GM23338 (cell line): ENCODE data around the gene CKAP2. TPM values are rescaled to one million over a fixed set of nuclear protein-coding genes. Genes with fewer than 3 reads are reported as not detected.

Experiments used
- ATAC-seq: fragments of 200-7000 bp; cut with Tn5 transposase; 3 replicates; pipeline ENCODE4 v1.9.1; 2020
- DNase-seq: peaks from one replicate; pipeline ENCODE4 v3.0.0-alpha.2; 2015; ENCODE audit warnings: low spot score
- H2AFZ ChIP-seq: fragments of 200-600 bp; sonication (generic); 2 replicates; pipeline ENCODE4 v1.8.0; 2016; ENCODE audit warnings: antibody characterized with exemption, mild to moderate bottlenecking, moderate library complexity
- H3F3A ChIP-seq: fragments of 200-600 bp; sonication (generic); replicated peaks from 2 replicates; pipeline ENCODE4 v1.8.0; 2017; ENCODE audit warnings: antibody characterized with exemption, mixed run types, low read depth
- H3K27ac ChIP-seq: fragments of 200-600 bp; sonication (generic); 2 replicates; pipeline ENCODE4 v1.6.1; 2016; ENCODE audit warnings: low read depth
- H3K27me3 ChIP-seq: fragments of 200-600 bp; sonication (generic); 2 replicates; pipeline ENCODE4 v1.8.0; 2016; ENCODE audit warnings: mild to moderate bottlenecking, mixed run types, moderate library complexity; ENCODE audit not compliant: insufficient read depth
- H3K36me3 ChIP-seq: fragments of 200-600 bp; sonication (generic); 2 replicates; pipeline ENCODE4 v1.8.0; 2016; ENCODE audit warnings: mild to moderate bottlenecking; ENCODE audit not compliant: insufficient read depth
- H3K4me1 ChIP-seq: fragments of 200-600 bp; sonication (generic); 2 replicates; pipeline ENCODE4 v1.8.0; 2016; ENCODE audit warnings: mild to moderate bottlenecking, moderate library complexity; ENCODE audit not compliant: insufficient read depth
- H3K4me2 ChIP-seq: fragments of 200-600 bp; sonication (generic); 2 replicates; pipeline ENCODE4 v1.7.1; 2017; ENCODE audit warnings: mixed run types
- H3K4me3 ChIP-seq: fragments of 200-600 bp; sonication (generic); 2 replicates; pipeline ENCODE4 v1.6.1; 2016; ENCODE audit warnings: mixed run types
- H3K79me2 ChIP-seq: fragments of 200-600 bp; sonication (generic); replicated peaks from 2 replicates; pipeline ENCODE4 v1.8.0; 2017; ENCODE audit warnings: mild to moderate bottlenecking; ENCODE audit not compliant: insufficient read depth
- H3K9me2 ChIP-seq: fragments of 200-600 bp; sonication (generic); 2 replicates; pipeline ENCODE4 v1.8.0; 2017; ENCODE audit not compliant: insufficient read depth
- H4K20me1 ChIP-seq: fragments of 200-600 bp; sonication (generic); replicated peaks from 2 replicates; pipeline ENCODE4 v1.8.0; 2017; ENCODE audit warnings: mild to moderate bottlenecking; ENCODE audit not compliant: insufficient read depth
- H3K27ac Mint-ChIP-seq: 2 replicates; pipeline ENCODE4 v1.8.0; 2020; ENCODE audit warnings: inconsistent platforms, mild to moderate bottlenecking, moderate library complexity, mixed read lengths
- H3K27me3 Mint-ChIP-seq: 3 replicates; pipeline ENCODE4 v1.8.0; 2022; ENCODE audit warnings: low read depth, mild to moderate bottlenecking, moderate library complexity, mixed read lengths, inconsistent platforms; ENCODE audit not compliant: insufficient read depth, poor library complexity
- H3K36me3 Mint-ChIP-seq: 3 replicates; pipeline ENCODE4 v1.8.0; 2021; ENCODE audit warnings: low read depth, mild to moderate bottlenecking, inconsistent platforms, moderate library complexity, mixed read lengths
- H3K4me1 Mint-ChIP-seq: 3 replicates; pipeline ENCODE4 v1.8.0; 2020; ENCODE audit warnings: mild to moderate bottlenecking, inconsistent platforms, mixed read lengths
- H3K4me3 Mint-ChIP-seq: 3 replicates; pipeline ENCODE4 v1.8.0; 2021; ENCODE audit warnings: moderate library complexity, mild to moderate bottlenecking, inconsistent platforms, mixed read lengths
- H3K9me3 Mint-ChIP-seq: 3 replicates; pipeline ENCODE4 v1.8.0; 2020; ENCODE audit warnings: moderate library complexity, mild to moderate bottlenecking, inconsistent platforms, mixed read lengths
- CREB1 ChIP-seq: fragments of 250-450 bp; sonication (Bioruptor Pico); IDR thresholded peaks from 2 replicates; pipeline ENCODE4 v1.5.0; 2020; ENCODE audit warnings: low read depth, mild to moderate bottlenecking, moderate library complexity
- ETS1 ChIP-seq: IDR thresholded peaks from 2 replicates; pipeline ENCODE4 v1.6.1; 2016; ENCODE audit warnings: antibody characterized with exemption
- EZH2 ChIP-seq: fragments of 200-600 bp; sonication (generic); IDR thresholded peaks from one replicate; pipeline ENCODE4 v1.8.0; 2017; ENCODE audit warnings: antibody characterized with exemption, mild to moderate bottlenecking, low read depth; ENCODE audit not compliant: unreplicated experiment
- EZH2phosphoT487 ChIP-seq: fragments of 200-600 bp; sonication (generic); IDR thresholded peaks from one replicate; pipeline ENCODE4 v1.8.1; 2018; ENCODE audit warnings: antibody characterized with exemption; ENCODE audit not compliant: unreplicated experiment
- JUNB ChIP-seq: IDR thresholded peaks from one replicate; pipeline ENCODE4 v1.6.1; 2016; ENCODE audit warnings: antibody characterized with exemption; ENCODE audit not compliant: unreplicated experiment
- NANOG ChIP-seq: IDR thresholded peaks from 2 replicates; pipeline ENCODE4 v1.6.1; 2016; ENCODE audit warnings: antibody characterized with exemption, borderline replicate concordance
- ZNF114 ChIP-seq: fragments of 250-450 bp; sonication (Bioruptor Pico); IDR thresholded peaks from 2 replicates; pipeline ENCODE4 v1.5.0; 2020; ENCODE audit warnings: mild to moderate bottlenecking, moderate library complexity
- ZNF331 ChIP-seq: fragments of 250-450 bp; sonication (Bioruptor Pico); IDR thresholded peaks from 2 replicates; pipeline ENCODE4 v1.5.0; 2020; ENCODE audit warnings: low read depth, mild to moderate bottlenecking, moderate library complexity
- ZNF462 ChIP-seq: fragments of 250-450 bp; sonication (Bioruptor Pico); IDR thresholded peaks from 2 replicates; pipeline ENCODE4 v1.5.0; 2020; ENCODE audit warnings: mild to moderate bottlenecking, moderate library complexity
- polyA plus RNA-seq: library from polyadenylated mRNA; unstranded; fragments of >200 nt; fragmentation: Nextera tagmentation; extraction: Ambion mirVana; gene quantifications from 2 replicates; pipeline ENCODE4 v1.2.1, GENCODE V29; 2016
- total RNA-seq: library from RNA; depleted of rRNA; stranded (reverse); fragments of >200 nt; shearing (Covaris generic); gene quantifications from 2 replicates; pipeline ENCODE4 v1.2.3, GENCODE V29; 2014
- TF ChIP-seq, protein P1 (sequence below): IDR thresholded peaks from one replicate; pipeline ENCODE4 v1.6.1; 2018; ENCODE audit warnings: antibody characterized with exemption; ENCODE audit not compliant: unreplicated experiment

Gene CKAP2
- total and polyA plus RNA-seq, 2 experiments from 2014 or later, result 48.8 to 103 TPM

GRCh38 chr13:52428295-52428694 is 27.0 kb upstream of the CKAP2 start:
- no peak for DNase-seq
- Histone ChIP-seq H3K27ac (no peak overlapping the region), H3K79me2 (no peaks in the 10 kb centered on the region), H3K36me3 (peaks cover 19% of the 10 kb centered on the region; the same call in 1 of the 2 replicates), H2AFZ (no peak overlapping the region), H3K27me3 (no peaks in the 10 kb centered on the region), H3K4me2 (no peak overlapping the region), H3K4me3 (no peak overlapping the region), H3K4me1 (no peaks in the 10 kb centered on the region), H3K9me2 (no peaks in the 10 kb centered on the region), H4K20me1 (no peaks in the 10 kb centered on the region), H3F3A (no peaks in the 10 kb centered on the region)
- TF ChIP-seq ETS1 (no peak), ZNF331 (CRISPR knock-in tag) (no peak)
- Mint-ChIP-seq H3K27me3 (no peaks in the 10 kb centered on the region), H3K27ac (no peak overlapping the region), H3K36me3 (peaks cover 39% of the 10 kb centered on the region), H3K4me1 (no peaks in the 10 kb centered on the region), H3K9me3 (no peaks in the 10 kb centered on the region), H3K4me3 (no peak overlapping the region)
- ATAC-seq, result no peak

DNA sequence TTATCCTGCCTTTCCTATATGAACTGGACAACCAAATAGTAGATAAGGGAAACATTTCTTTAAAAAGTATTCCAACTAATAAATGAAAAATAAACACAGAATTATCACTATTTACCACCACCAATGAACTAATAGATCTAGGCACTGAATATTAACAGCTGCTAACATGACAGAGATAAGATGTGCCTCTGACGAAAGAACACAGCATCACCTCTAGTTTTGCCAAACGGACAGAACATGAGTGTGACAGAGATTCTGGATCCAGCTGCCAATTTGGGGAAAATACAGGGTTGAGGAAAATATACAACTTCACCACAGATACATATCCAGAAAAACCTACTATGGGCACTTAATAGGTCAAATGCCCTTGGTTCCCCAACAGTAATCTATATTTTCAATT is 22.8 kb upstream of the CKAP2 start:
- Histone ChIP-seq H3K4me2 (no peak overlapping the region), H3K79me2 (no peaks in the 10 kb centered on the region), H3K9me2 (no peaks in the 10 kb centered on the region), H4K20me1 (peaks cover 1% of the 10 kb centered on the region; the same call in 1 of the 2 replicates), H3F3A (no peaks in the 10 kb centered on the region), H3K4me1 (no peaks in the 10 kb centered on the region), H2AFZ (no peak overlapping the region), H3K4me3 (no peak overlapping the region), H3K36me3 (peaks cover 31% of the 10 kb centered on the region; the same call in 1 of the 2 replicates), H3K27me3 (no peaks in the 10 kb centered on the region), H3K27ac (no peak overlapping the region)
- Mint-ChIP-seq H3K27ac (no peak overlapping the region), H3K4me3 (no peak overlapping the region), H3K4me1 (no peaks in the 10 kb centered on the region), H3K27me3 (no peaks in the 10 kb centered on the region), H3K9me3 (no peaks in the 10 kb centered on the region), H3K36me3 (peaks cover 40% of the 10 kb centered on the region)
- DNase-seq (no peak), ATAC-seq (no peak)
- TF ChIP-seq ZNF331 (CRISPR knock-in tag), result no peak
- TF ChIP-seq ZNF462 (CRISPR knock-in tag), result no peak
- no peak for TF ChIP-seq CREB1 (CRISPR knock-in tag)
- no peak for TF ChIP-seq EZH2phosphoT487
- no peak for TF ChIP-seq ZNF114 (CRISPR knock-in tag)
- no peak for TF ChIP-seq JUNB
- no peak for TF ChIP-seq EZH2
- TF ChIP-seq NANOG, result no peak
- TF ChIP-seq ETS1, result no peak
- TF ChIP-seq, protein P1, sequence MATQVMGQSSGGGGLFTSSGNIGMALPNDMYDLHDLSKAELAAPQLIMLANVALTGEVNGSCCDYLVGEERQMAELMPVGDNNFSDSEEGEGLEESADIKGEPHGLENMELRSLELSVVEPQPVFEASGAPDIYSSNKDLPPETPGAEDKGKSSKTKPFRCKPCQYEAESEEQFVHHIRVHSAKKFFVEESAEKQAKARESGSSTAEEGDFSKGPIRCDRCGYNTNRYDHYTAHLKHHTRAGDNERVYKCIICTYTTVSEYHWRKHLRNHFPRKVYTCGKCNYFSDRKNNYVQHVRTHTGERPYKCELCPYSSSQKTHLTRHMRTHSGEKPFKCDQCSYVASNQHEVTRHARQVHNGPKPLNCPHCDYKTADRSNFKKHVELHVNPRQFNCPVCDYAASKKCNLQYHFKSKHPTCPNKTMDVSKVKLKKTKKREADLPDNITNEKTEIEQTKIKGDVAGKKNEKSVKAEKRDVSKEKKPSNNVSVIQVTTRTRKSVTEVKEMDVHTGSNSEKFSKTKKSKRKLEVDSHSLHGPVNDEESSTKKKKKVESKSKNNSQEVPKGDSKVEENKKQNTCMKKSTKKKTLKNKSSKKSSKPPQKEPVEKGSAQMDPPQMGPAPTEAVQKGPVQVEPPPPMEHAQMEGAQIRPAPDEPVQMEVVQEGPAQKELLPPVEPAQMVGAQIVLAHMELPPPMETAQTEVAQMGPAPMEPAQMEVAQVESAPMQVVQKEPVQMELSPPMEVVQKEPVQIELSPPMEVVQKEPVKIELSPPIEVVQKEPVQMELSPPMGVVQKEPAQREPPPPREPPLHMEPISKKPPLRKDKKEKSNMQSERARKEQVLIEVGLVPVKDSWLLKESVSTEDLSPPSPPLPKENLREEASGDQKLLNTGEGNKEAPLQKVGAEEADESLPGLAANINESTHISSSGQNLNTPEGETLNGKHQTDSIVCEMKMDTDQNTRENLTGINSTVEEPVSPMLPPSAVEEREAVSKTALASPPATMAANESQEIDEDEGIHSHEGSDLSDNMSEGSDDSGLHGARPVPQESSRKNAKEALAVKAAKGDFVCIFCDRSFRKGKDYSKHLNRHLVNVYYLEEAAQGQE, result no peak
